GM18867 (cell line): ENCODE results near the gene RCHY1.
"Not testable (repeated sequence)": the region's sequence is repeated elsewhere in the genome, so short reads cannot be mapped to it uniquely, and the experiment has no call there.

Experiments used
- ATAC-seq: cut with Tn5 transposase; IDR thresholded peaks from one replicate; pipeline ENCODE4 v1.9.1; 2021; ENCODE audit warnings: mild to moderate bottlenecking, moderate library complexity; ENCODE audit not compliant: unreplicated experiment

RCHY1 gene

DNA sequence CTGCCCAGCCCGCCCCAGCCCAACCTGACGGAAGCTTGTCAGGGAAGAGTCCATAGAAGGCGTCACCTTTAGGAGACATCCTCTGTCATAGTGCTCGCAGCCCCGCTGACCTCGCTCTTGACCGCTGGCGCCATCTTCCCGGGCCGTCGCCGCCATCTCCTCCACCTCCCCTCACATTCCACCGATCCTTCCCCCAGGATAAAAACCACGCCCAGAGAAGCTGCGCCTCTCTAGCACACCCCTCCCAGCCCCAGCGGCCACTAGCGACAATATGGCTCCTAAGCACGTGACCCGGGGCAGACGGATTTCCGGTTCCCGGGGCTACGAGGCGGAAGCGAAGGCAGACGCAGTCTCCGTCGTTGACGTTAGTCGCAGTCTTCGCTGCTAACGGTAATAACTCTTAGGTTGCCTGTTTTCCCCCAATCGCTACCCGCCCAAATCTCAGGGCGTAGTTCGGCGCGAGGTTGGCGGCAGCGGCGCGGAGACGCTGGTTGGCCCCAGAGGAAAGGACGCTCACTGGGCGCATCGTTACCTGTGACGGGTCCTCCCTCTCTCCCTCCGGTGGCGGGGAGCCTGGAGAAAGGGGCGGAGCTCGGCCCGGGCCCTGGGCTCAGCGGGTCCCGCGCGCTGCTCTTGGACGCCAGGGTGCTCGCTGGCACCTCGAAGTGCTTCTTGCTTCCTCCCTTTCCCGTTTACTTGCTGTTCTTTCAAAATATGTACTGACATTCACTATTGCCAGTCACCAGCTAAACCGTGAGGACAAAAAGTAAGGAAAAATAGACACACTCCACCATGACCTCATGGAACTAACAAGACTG, at the start of gene RCHY1, which contains the start of gene THAP6:
TSS of gene RCHY1 (minus strand) at position 273 of the 818 bp plus-strand sequence. CDS start at position 156, 117 bp downstream.
TSS of gene THAP6 (plus strand) at position 343 of the 818 bp plus-strand sequence. CDS start 980 bp downstream, outside the sequence.
- peak; percentile 93 for ATAC-seq

- no peak for ATAC-seq
These were observed 47.6 kb upstream of the RCHY1 start for GRCh38 chr4:75561789-75562188.

DNA sequence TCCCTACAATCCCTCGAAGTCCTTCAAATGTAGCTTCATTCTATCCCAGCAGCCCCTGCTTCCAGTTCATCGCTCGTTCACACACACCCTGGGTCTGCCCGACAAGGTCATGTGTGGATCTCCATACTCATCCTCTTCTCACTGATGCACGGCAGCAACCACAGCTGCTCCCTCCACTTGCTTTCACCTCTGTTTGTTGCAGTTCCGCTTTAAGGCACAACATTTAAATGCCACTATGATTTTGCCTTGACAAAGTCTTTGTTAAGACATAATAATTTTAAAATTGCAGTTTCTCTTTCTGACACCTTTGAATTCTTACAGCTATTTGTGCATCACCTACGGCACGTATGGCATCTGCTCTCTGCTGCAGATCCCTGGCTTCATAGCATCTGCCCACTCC, 43.5 kb upstream of the RCHY1 start:
- ATAC-seq: peak; percentile 53

- ATAC-seq: peak; percentile 98
These were observed 41.3 kb upstream of the RCHY1 start, which contains the start of gene ODAPH for GRCh38 chr4:75555294-75556164. TSS of gene ODAPH (plus strand) at chr4:75556066. CDS start at chr4:75556083, 17 bp downstream.

DNA sequence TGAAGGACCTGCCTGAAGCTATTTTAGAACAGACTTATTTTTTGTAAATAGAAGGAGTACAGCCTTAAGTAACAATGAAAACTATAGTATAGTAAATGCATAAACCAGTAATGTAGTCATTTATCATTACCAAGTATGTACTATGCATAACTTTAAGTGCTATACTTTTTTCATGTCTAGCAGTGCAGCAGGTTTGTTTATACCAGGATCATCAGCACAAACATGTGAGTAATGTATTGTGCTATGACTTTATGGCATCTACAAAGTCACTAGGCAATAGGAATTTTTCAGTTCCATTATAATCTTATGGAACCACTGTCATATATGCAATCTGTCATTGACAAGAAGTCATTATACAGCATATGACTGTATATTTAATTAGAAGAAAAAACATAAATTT, 38.2 kb upstream of the RCHY1 start:
- no peak for ATAC-seq

DNA sequence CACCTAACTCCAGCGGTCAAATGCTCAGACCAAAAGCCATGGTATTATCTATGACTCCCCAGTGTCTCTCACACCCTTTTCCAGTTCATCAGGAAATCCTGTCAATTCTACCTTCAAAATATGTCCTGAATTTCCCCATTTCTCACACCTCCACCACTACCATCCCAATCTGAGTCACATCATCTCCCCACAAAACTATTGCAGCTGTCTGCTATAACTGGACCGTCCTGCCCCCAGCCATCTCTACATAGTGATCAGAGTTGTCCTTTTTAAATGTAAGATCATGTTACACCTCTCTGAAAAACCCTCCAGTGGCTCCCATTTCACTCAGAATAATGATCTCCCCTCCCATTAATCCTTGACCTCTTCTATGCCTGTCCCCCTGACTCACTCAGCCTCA, 34.8 kb upstream of the RCHY1 start:
- ATAC-seq: no peak

DNA sequence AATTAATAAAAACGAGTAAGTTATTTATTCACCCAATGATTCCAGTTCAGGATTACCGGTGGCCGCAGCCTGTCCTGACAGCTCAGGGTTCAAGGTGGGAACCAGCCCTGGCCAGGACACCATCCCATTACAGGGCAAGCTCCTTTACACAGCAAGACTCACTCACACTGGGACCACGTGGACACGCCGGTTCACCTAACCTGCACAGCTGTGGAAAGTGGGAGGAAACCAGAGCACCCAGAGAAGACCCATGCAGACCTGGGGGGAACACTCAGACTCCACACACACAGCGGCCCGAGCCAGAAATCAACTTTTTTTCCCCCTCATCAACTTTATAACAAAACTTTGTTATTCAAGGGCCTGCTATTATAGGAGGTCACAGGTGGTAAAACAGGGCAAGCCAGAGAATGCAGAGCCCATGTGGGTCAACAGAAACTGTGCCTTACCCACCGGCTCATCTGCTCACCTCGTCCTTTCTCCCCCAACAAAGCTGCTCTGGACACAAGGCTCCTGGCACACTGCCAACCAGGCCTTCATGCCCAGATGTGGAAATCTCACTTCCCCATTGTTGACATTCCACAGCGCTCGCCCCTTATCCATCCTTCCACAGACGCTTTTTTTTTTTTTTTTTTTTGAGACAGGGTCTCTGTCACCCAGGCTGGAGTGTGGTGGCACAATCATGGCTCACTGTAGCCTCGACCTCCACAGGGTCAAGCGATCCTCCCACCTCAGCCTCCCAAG, 33.6 kb upstream of the RCHY1 start:
- no peak for ATAC-seq

DNA sequence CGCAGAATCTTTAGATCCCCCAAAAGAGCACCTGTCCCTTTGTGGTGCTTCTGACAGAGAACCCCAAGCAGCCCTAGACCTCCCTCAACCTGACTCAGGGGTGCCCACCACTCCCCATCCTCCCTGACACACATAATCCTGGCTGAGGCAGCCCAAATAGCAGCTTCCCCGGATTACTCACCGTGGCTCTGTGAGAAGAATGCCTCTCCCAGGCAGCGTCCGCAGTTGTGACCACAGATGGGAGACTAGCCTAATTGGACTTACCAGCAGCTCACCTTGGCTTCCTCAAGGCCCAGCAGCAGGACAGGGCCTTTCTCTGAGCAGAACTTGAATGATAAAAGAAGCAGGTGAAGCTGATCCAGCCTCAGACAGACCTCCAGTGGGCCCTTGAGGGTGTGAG, 31.3 kb upstream of the RCHY1 start:
- no peak for ATAC-seq

- ATAC-seq: no peak
These were observed 30.7 kb upstream of the RCHY1 start for GRCh38 chr4:75544870-75545269.

GRCh38 chr4:75544220-75544619, 30.0 kb upstream of the RCHY1 start:
- ATAC-seq: not testable (repeated sequence)

DNA sequence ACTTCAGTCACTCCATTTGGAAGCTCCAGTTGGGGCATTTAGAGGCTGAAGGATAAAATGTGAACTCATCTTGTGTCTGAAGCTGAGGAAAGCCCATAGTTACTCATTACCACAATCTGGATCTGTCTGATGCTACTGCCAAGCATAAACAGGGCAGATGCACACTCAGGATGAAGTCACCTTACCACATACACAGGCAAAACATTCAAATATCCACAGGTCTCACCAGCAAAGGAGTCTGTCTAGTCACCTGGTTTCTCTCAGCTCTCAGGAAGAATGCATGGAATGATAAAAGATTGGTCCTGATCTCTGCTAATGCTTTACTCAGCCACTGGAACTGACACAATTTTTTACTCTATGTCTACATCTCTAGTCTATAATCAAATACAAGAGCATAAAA, 28.6 kb upstream of the RCHY1 start:
- ATAC-seq: no peak

- not testable (repeated sequence) for ATAC-seq
These were observed 23.1 kb upstream of the RCHY1 start for GRCh38 chr4:75537308-75537707.

- ATAC-seq: not testable (repeated sequence)
These were observed 19.7 kb upstream of the RCHY1 start for GRCh38 chr4:75533926-75534325.

DNA sequence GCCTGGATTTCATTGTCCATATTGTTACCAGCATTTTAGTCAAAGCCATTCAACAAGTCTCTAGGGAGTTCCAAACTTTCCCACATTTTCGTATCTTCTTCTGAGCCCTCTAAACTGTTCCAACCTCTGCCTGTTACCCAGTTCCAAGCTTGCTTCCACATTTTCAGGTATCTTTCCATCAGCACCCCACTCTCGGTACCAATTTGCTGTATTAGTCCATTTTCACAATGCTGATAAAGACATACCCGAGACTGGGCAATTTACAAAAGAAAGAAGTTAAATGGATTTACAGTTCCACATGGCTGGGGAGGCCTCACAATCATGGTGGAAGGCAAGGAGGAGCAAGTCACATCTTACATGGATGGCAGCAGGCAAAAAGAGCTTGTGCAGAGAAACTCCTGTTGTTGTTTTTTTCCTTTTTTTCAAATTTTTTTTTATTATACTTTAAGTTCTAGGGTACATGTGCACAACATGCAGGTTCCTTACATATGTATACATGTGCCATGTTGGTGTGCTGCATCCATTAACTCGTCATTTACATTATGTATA, 19.2 kb upstream of the RCHY1 start:
- not testable (repeated sequence) for ATAC-seq

DNA sequence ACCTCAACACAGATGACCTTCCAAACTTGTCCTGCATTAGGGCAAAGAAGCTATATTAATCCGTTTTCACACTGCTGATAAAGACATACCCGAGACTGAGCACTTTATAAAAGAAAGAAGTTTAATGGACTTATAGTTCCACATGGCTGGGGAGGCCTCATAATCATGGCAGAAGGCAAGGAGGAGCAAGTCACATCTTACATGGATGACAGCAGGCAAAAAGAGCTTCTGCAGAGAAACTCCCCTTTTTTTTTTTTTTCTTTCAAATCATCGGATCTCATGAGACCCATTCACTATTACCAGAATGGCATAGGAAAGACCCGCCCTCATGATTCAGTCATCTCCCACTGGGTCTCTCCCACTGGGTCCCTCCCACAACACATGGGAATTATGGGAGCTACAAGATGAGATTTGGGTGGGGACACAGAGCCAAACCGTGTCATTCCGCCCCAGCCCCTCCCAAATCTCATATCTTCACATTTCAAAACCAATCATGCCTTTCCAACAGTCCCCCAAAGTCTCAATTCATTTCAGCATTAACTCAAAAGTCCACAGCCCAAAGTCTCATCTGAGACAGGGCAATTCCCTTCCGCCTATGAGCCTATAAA, 17.4 kb upstream of the RCHY1 start:
- not testable (repeated sequence) for ATAC-seq

DNA sequence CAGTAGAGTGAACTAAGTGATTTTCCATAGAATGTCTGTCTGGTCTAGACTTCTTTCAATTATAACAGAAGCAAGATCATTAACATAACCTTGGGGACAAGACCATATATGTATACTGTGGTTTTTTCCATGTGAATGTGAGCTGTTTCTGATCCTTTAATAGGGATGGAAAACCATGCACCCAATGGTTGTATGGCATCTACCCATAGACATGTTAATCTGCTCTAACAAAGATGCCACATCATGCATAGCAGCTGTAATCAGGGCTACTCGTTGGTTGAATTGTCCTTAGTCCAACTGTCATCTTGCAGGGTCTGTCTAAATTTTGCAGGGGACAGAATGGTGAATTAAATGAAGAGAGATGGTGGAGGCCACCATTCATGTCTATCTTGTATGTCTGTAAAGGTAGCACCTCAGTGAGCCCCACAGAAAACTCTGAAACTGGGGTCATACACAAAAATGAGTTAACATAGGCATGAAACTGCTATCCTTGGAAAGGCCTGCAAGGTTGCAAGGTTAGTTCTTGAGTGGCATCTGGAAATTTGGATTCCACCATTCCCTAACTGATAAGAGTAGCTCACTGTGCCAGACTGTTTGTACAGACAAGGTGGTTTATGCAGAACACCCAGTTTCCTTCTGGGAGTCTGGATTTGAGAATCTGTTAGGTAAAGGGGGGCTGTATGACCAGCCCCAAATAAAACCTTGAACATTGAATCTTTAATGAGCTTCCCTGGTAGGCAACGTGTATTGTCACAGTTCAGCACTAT, 16.5 kb upstream of the RCHY1 start:
- no peak for ATAC-seq

DNA sequence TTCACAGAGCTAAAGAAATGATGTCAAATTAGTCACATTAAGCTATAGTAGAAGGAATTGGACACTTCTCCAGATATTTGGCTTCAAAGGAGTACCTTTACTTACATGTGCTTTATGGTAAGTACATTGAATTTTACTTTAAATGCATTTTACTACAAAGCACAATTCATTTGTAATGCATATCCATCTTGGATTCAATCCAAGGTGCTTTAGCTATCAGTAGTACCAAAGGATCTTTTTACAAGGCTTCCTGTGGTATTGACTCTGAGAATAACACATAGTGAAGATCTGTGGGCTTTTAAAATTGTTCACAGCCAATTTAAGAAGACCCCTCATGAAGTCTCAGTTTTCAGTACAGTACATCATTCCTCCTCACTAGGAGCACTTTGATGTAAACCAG, 13.3 kb upstream of the RCHY1 start:
- ATAC-seq: no peak

- ATAC-seq: no peak
These were observed 11.7 kb upstream of the RCHY1 start for GRCh38 chr4:75525910-75526309.

GRCh38 chr4:75525086-75525485, 10.9 kb upstream of the RCHY1 start:
- ATAC-seq: no peak
